ENCODE results near the gene ALG8.
A peak's percentile ranks its signal among the peaks of the same experiment; 100 is the strongest.

The ALG8 gene

GRCh38 chr11:78140392-78141077, 1.1 kb upstream of the ALG8 start:
- Histone ChIP-seq H3K4me1 (ENCODE audit: control insufficient read depth, insufficient read depth, low read depth, low read length) (peaks cover 2% of the 10 kb centered on the region), H2AK5ac (ENCODE audit: low read length, severe bottlenecking) (no peak overlapping the region), H3K27me3 (ENCODE audit: control insufficient read depth in 1 of 2, insufficient read depth in 1 of 2, low read length in 2 of 2) (no peaks in the 10 kb centered on the region), H3K23ac (ENCODE audit: low read length in 2 of 2) (no peak overlapping the region), H2AFZ (ENCODE audit: low read depth, low read length) (no peak overlapping the region), H3K27ac (ENCODE audit: low read length, poor library complexity, severe bottlenecking) (no peak overlapping the region), H3K14ac (ENCODE audit: low read length in 2 of 2) (no peak overlapping the region), H3K4me3 (ENCODE audit: insufficient read depth in 1 of 2, low read depth in 1 of 2, low read length in 2 of 2) (peak overlapping the region in 1 of 2 experiments; percentile 91), H2BK120ac (ENCODE audit: low read depth, low read length) (no peak overlapping the region), H3K36me3 (ENCODE audit: control insufficient read depth in 1 of 2, insufficient read depth in 2 of 2, low read depth in 1 of 2, low read length in 2 of 2) (peaks cover 0 to 12% of the 10 kb centered on the region in 2 experiments), H3K9me3 (ENCODE audit: control insufficient read depth, low read length) (no peaks in the 10 kb centered on the region), H3K79me1 (replicated peaks; ENCODE audit: low read length, poor library complexity, severe bottlenecking) (peaks cover 10% of the 10 kb centered on the region), H3K9ac (ENCODE audit: low read length) (peak overlapping the region; percentile 95), H2BK5ac (ENCODE audit: low read depth, low read length, poor library complexity, severe bottlenecking) (no peak overlapping the region), H4K91ac (ENCODE audit: low read length) (no peak overlapping the region), H4K8ac (ENCODE audit: low read length) (no peak overlapping the region), H2BK12ac (ENCODE audit: low read length in 2 of 2) (no peak overlapping the region), H3K4ac (ENCODE audit: low read depth in 1 of 2, low read length in 2 of 2) (no peak overlapping the region), H3K4me2 (ENCODE audit: low read length, poor library complexity, severe bottlenecking) (no peak overlapping the region), H2BK15ac (ENCODE audit: low read depth, poor library complexity, severe bottlenecking) (no peak overlapping the region), H3K18ac (ENCODE audit: low read depth in 1 of 2, low read length in 2 of 2) (no peak overlapping the region)
- no peak for DNase-seq
- 88% methylated on average over 17 of the region's 17 CpGs for WGBS

- Histone ChIP-seq H3K27ac (ENCODE audit: low read length, poor library complexity, severe bottlenecking) (peak overlapping the region; percentile 73), H3K36me3 (ENCODE audit: control insufficient read depth in 1 of 2, insufficient read depth in 2 of 2, low read depth in 1 of 2, low read length in 2 of 2) (peaks cover 0 to 22% of the 10 kb centered on the region in 2 experiments), H2BK12ac (ENCODE audit: low read length in 2 of 2) (peak overlapping the region in 1 of 2 experiments; percentile 16), H2AFZ (ENCODE audit: low read depth, low read length) (peak overlapping the region; percentile 60), H3K4me1 (ENCODE audit: control insufficient read depth, insufficient read depth, low read depth, low read length) (peaks cover 2% of the 10 kb centered on the region), H2BK15ac (ENCODE audit: low read depth, poor library complexity, severe bottlenecking) (no peak overlapping the region), H4K91ac (ENCODE audit: low read length) (peak overlapping the region; percentile 80), H3K23ac (ENCODE audit: low read length in 2 of 2) (no peak overlapping the region), H3K14ac (ENCODE audit: low read length in 2 of 2) (peak overlapping the region in 1 of 2 experiments; percentile 49), H3K4me3 (ENCODE audit: insufficient read depth in 1 of 2, low read depth in 1 of 2, low read length in 2 of 2) (peak overlapping the region; percentile 82 to 91), H3K79me1 (replicated peaks; ENCODE audit: low read length, poor library complexity, severe bottlenecking) (peaks cover 11% of the 10 kb centered on the region), H3K27me3 (ENCODE audit: control insufficient read depth in 1 of 2, insufficient read depth in 1 of 2, low read length in 2 of 2) (no peaks in the 10 kb centered on the region), H3K9ac (ENCODE audit: low read length) (peak overlapping the region; percentile 95), H2AK5ac (ENCODE audit: low read length, severe bottlenecking) (peak overlapping the region; percentile 15), H2BK120ac (ENCODE audit: low read depth, low read length) (peak overlapping the region; percentile 42), H2BK5ac (ENCODE audit: low read depth, low read length, poor library complexity, severe bottlenecking) (no peak overlapping the region), H4K8ac (ENCODE audit: low read length) (peak overlapping the region; percentile 93), H3K18ac (ENCODE audit: low read depth in 1 of 2, low read length in 2 of 2) (peak overlapping the region; percentile 64 to 96), H3K9me3 (ENCODE audit: control insufficient read depth, low read length) (no peaks in the 10 kb centered on the region), H3K4ac (ENCODE audit: low read depth in 1 of 2, low read length in 2 of 2) (peak overlapping the region; percentile 41 to 68), H3K4me2 (ENCODE audit: low read length, poor library complexity, severe bottlenecking) (peak overlapping the region; percentile 54)
- 30% methylated on average over 9 of the region's 12 CpGs for WGBS
- DNase-seq, result peak; percentile 14
Measured at GRCh38 chr11:78138694-78139421, 568 bp downstream of the ALG8 start.

GRCh38 chr11:78138291-78138690, 1.1 kb downstream of the ALG8 start:
- Histone ChIP-seq H4K91ac (ENCODE audit: low read length) (no peak overlapping the region), H3K23ac (ENCODE audit: low read length in 2 of 2) (no peak overlapping the region), H3K14ac (ENCODE audit: low read length in 2 of 2) (no peak overlapping the region), H2BK120ac (ENCODE audit: low read depth, low read length) (no peak overlapping the region), H3K27ac (ENCODE audit: low read length, poor library complexity, severe bottlenecking) (no peak overlapping the region), H3K9me3 (ENCODE audit: control insufficient read depth, low read length) (no peaks in the 10 kb centered on the region), H3K27me3 (ENCODE audit: control insufficient read depth in 1 of 2, insufficient read depth in 1 of 2, low read length in 2 of 2) (no peaks in the 10 kb centered on the region), H3K36me3 (ENCODE audit: control insufficient read depth in 1 of 2, insufficient read depth in 2 of 2, low read depth in 1 of 2, low read length in 2 of 2) (peaks cover 0 to 22% of the 10 kb centered on the region in 2 experiments), H3K9ac (ENCODE audit: low read length) (peak overlapping the region; percentile 95), H2BK15ac (ENCODE audit: low read depth, poor library complexity, severe bottlenecking) (no peak overlapping the region), H2AFZ (ENCODE audit: low read depth, low read length) (no peak overlapping the region), H2AK5ac (ENCODE audit: low read length, severe bottlenecking) (no peak overlapping the region), H3K4me1 (ENCODE audit: control insufficient read depth, insufficient read depth, low read depth, low read length) (peaks cover 2% of the 10 kb centered on the region), H3K79me1 (replicated peaks; ENCODE audit: low read length, poor library complexity, severe bottlenecking) (peaks cover 12% of the 10 kb centered on the region), H3K4me3 (ENCODE audit: insufficient read depth in 1 of 2, low read depth in 1 of 2, low read length in 2 of 2) (peak overlapping the region in 1 of 2 experiments; percentile 91), H4K8ac (ENCODE audit: low read length) (no peak overlapping the region), H3K18ac (ENCODE audit: low read depth in 1 of 2, low read length in 2 of 2) (no peak overlapping the region), H3K4me2 (ENCODE audit: low read length, poor library complexity, severe bottlenecking) (peak overlapping the region; percentile 54), H3K4ac (ENCODE audit: low read depth in 1 of 2, low read length in 2 of 2) (no peak overlapping the region), H2BK5ac (ENCODE audit: low read depth, low read length, poor library complexity, severe bottlenecking) (no peak overlapping the region), H2BK12ac (ENCODE audit: low read length in 2 of 2) (no peak overlapping the region)
- 96% methylated on average over 3 of the region's 4 CpGs for WGBS
- DNase-seq, result no peak

- no peak overlapping the region for H2AFZ ChIP-seq (ENCODE audit: low read depth, low read length)
- H3K9me3 ChIP-seq (ENCODE audit: control insufficient read depth, low read length), result no peaks in the 10 kb centered on the region
- no peak overlapping the region for H2BK12ac ChIP-seq (ENCODE audit: low read length in 2 of 2)
- H3K4me3 ChIP-seq (ENCODE audit: insufficient read depth in 1 of 2, low read depth in 1 of 2, low read length in 2 of 2), result no peak overlapping the region
- WGBS, result 100% methylated on average over 2 of the region's 2 CpGs
- H2AK5ac ChIP-seq (ENCODE audit: low read length, severe bottlenecking), result no peak overlapping the region
- H2BK120ac ChIP-seq (ENCODE audit: low read depth, low read length), result no peak overlapping the region
- H3K79me1 ChIP-seq (replicated peaks; ENCODE audit: low read length, poor library complexity, severe bottlenecking), result peaks cover 16% of the 10 kb centered on the region
- H3K27ac ChIP-seq (ENCODE audit: low read length, poor library complexity, severe bottlenecking), result no peak overlapping the region
- H3K27me3 ChIP-seq (ENCODE audit: control insufficient read depth in 1 of 2, insufficient read depth in 1 of 2, low read length in 2 of 2), result no peaks in the 10 kb centered on the region
- H3K4me2 ChIP-seq (ENCODE audit: low read length, poor library complexity, severe bottlenecking), result no peak overlapping the region
- no peak overlapping the region for H4K8ac ChIP-seq (ENCODE audit: low read length)
- no peak overlapping the region for H3K9ac ChIP-seq (ENCODE audit: low read length)
- H2BK15ac ChIP-seq (ENCODE audit: low read depth, poor library complexity, severe bottlenecking), result no peak overlapping the region
- DNase-seq, result no peak
- no peak overlapping the region for H3K18ac ChIP-seq (ENCODE audit: low read depth in 1 of 2, low read length in 2 of 2)
- no peak overlapping the region for H3K4ac ChIP-seq (ENCODE audit: low read depth in 1 of 2, low read length in 2 of 2)
- no peaks in the 10 kb centered on the region for H3K4me1 ChIP-seq (ENCODE audit: control insufficient read depth, insufficient read depth, low read depth, low read length)
- no peak overlapping the region for H3K23ac ChIP-seq (ENCODE audit: low read length in 2 of 2)
- H2BK5ac ChIP-seq (ENCODE audit: low read depth, low read length, poor library complexity, severe bottlenecking), result no peak overlapping the region
- no peak overlapping the region for H4K91ac ChIP-seq (ENCODE audit: low read length)
- H3K36me3 ChIP-seq (ENCODE audit: control insufficient read depth in 1 of 2, insufficient read depth in 2 of 2, low read depth in 1 of 2, low read length in 2 of 2), result peaks cover 0 to 15% of the 10 kb centered on the region in 2 experiments
- no peak overlapping the region for H3K14ac ChIP-seq (ENCODE audit: low read length in 2 of 2)
Measured at GRCh38 chr11:78132475-78132874, 7.0 kb downstream of the ALG8 start.

All from mesenchymal stem cell (in vitro differentiated cells and primary cell).